Astrocyte (in vitro differentiated cells and primary cell): Measurements from ENCODE around the gene TANGO6.

Source experiments
- CTCF ChIP-seq: IDR thresholded peaks from 2 replicates; pipeline ENCODE4 v1.5.1; 2011; ENCODE audit warnings: low read depth, mild to moderate bottlenecking, inconsistent platforms, low read length, moderate library complexity; ENCODE audit not compliant: insufficient read depth
- EZH2 ChIP-seq: IDR thresholded peaks from 2 replicates; pipeline ENCODE4 v1.6.1; 2012; ENCODE audit warnings: mild to moderate bottlenecking, low read length, inconsistent platforms; ENCODE audit not compliant: insufficient read depth

GRCh38 chr16:69040144-69040909 is 197.0 kb downstream of the TANGO6 start:
- no peak for TF ChIP-seq EZH2
- no peak for TF ChIP-seq CTCF
